Uterus (tissue), 2 donors: ENCODE data around the gene MICOS13.

Experiments used
- POLR2A ChIP-seq, 2 donors: fragments of 450-650 bp; IDR thresholded peaks; one replicate each; pipeline ENCODE4 v1.6.1; 2016; ENCODE audit warnings: antibody characterized with exemption in 2 of 2, mild to moderate bottlenecking in 1 of 2, moderate library complexity in 1 of 2
- TF ChIP-seq, protein P1 (sequence below), 4 experiments: fragments of 200-600 bp in 2 of 4; fragments of 450-650 bp in 2 of 4; sonication (generic) in 2 of 4; IDR thresholded peaks; one replicate each; pipeline ENCODE4 v1.5.1; 2016 to 2019; ENCODE audit warnings: antibody characterized with exemption in 4 of 4, mild to moderate bottlenecking in 2 of 4, moderate library complexity in 1 of 4

DNA sequence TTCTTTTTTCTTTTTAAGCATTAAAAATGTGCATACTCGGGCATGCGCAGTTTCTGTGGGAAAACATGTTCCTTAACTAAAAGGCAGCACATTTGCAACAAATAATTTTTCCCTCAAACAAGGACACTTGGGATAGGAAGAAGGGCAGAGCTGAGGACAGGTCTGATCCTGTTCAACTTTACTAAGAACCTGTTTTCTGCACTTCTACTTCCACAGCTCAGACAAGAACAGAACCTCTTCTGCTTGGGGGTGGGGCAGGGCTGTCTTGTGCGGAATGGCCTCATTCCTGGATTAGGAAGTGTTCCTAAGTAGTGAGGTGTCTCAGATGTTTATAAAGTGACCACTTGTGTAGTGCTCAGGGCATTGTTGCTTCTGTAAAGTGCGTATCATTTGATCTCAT lies 39.1 kb downstream of the MICOS13 start:
- TF ChIP-seq, protein P1, sequence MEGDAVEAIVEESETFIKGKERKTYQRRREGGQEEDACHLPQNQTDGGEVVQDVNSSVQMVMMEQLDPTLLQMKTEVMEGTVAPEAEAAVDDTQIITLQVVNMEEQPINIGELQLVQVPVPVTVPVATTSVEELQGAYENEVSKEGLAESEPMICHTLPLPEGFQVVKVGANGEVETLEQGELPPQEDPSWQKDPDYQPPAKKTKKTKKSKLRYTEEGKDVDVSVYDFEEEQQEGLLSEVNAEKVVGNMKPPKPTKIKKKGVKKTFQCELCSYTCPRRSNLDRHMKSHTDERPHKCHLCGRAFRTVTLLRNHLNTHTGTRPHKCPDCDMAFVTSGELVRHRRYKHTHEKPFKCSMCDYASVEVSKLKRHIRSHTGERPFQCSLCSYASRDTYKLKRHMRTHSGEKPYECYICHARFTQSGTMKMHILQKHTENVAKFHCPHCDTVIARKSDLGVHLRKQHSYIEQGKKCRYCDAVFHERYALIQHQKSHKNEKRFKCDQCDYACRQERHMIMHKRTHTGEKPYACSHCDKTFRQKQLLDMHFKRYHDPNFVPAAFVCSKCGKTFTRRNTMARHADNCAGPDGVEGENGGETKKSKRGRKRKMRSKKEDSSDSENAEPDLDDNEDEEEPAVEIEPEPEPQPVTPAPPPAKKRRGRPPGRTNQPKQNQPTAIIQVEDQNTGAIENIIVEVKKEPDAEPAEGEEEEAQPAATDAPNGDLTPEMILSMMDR (IDR thresholded peaks at IDR 0.05) = no peak
- TF ChIP-seq POLR2A (IDR thresholded peaks at IDR 0.05) = no peak
